Measurements from ENCODE around the gene CPT1A. TPM values are rescaled to one million over a fixed set of nuclear protein-coding genes. Genes with fewer than 3 reads are reported as not detected.

CPT1A gene
- total and polyA plus RNA-seq, 10 of the 15 experiments (the other 5 are each of a cell fraction or from before 2014, with no cell fraction given) = 1.1 to 17.5 (median 6.0) TPM

DNA sequence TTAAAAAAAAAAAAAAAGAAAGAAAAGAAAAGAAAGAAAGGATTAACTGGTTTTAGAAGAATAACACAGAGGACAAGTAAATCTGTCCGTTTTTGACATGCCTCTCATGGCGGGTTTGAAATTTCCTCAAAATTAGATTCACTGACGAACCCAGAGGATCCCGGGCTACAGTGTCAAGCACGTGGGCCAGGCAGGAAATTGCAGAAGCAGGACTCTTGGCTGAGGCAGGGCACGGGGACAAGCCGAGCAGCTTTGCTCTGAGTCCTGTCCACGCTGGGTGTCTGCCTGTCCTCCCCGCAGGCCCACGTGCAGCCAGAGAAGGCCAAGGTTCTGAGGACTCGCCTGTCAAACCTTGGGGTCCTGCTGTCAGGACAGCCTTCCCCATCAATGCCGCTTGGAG is 132.7 kb downstream of the CPT1A start:
- Histone ChIP-seq H3K4me1 (ENCODE audit: control insufficient read depth, insufficient read depth, low read length) (no peaks in the 10 kb centered on the region), H3K36me3 (ENCODE audit: control insufficient read depth in 2 of 2, insufficient read depth in 2 of 2, low read length in 1 of 2) (no peaks in the 10 kb centered on the region), H4K20me1 (ENCODE audit: control insufficient read depth, insufficient read depth) (no peaks in the 10 kb centered on the region), H3K9ac (ENCODE audit: control insufficient read depth, insufficient read depth, low read length) (no peak overlapping the region), H3K27ac (ENCODE audit: control insufficient read depth, insufficient read depth) (no peak overlapping the region), H3K4me2 (ENCODE audit: control insufficient read depth, insufficient read depth) (no peak overlapping the region), H3K9me3 (replicated peaks; ENCODE audit: control insufficient read depth, insufficient read depth, low read length) (no peaks in the 10 kb centered on the region), H3K27me3 (replicated peaks in 1 of 2; ENCODE audit: control insufficient read depth in 2 of 2, insufficient read depth in 2 of 2, low read length in 1 of 2) (no peaks in the 10 kb centered on the region; a peak in 2 of 4 replicates), H2AFZ (ENCODE audit: control insufficient read depth, low read depth, low read length) (no peak overlapping the region), H3K79me2 (ENCODE audit: control insufficient read depth, insufficient read depth, low read length) (no peaks in the 10 kb centered on the region), H3K4me3 (no peak overlapping the region)
- no TSS peak for BruUV-seq (replicated peaks)
- FAIRE-seq = no peak
- ChIA-PET POLR2A (no interaction called here), CTCF (no interaction called here), SMC1A (ENCODE audit: uncharacterized antibody, unreplicated experiment) (interaction anchor here (0.6 kb wide), 1 partner anchor 632 kb away, joined by 3 read pairs; no protein-coding TSS in a partner anchor), RAD21 (ENCODE audit: unreplicated experiment) (no interaction called here)
- intact Hi-C loops (cut with micrococcal nuclease; ENCODE audit: unreplicated experiment) = no loop called here
- ATAC-seq = no peak
- WGBS (ENCODE audit: insufficient coverage, insufficient replicate concordance, low lambda C conversion rate, missing lambda C conversion rate) = 39% methylated on average over 12 of the region's 12 CpGs
- TF ChIP-seq MLLT1 (IDR thresholded peaks at IDR 0.05) (no peak), BCL3 (IDR thresholded peaks at IDR 0.05; ENCODE audit: borderline replicate concordance, insufficient read depth, low read depth, low read length, poor library complexity, severe bottlenecking) (no peak), CHD4 (IDR thresholded peaks at IDR 0.05) (no peak), EZH2 (IDR thresholded peaks at IDR 0.05; ENCODE audit: borderline replicate concordance, control insufficient read depth, low read depth, low read length) (no peak)
- no peak for DNase-seq (ENCODE audit: low read depth, low spot score)
- in situ Hi-C loops (cut with MboI) = no loop called here

- Histone ChIP-seq H3K27me3 (replicated peaks in 1 of 2; ENCODE audit: control insufficient read depth in 2 of 2, insufficient read depth in 2 of 2, low read length in 1 of 2) (no peaks in the 10 kb centered on the region; a peak in 2 of 4 replicates), H3K9ac (ENCODE audit: control insufficient read depth, insufficient read depth, low read length) (no peak overlapping the region), H3K36me3 (ENCODE audit: control insufficient read depth in 2 of 2, insufficient read depth in 2 of 2, low read length in 1 of 2) (no peaks in the 10 kb centered on the region), H3K4me2 (ENCODE audit: control insufficient read depth, insufficient read depth) (no peak overlapping the region), H3K4me3 (no peak overlapping the region), H3K9me3 (replicated peaks; ENCODE audit: control insufficient read depth, insufficient read depth, low read length) (no peaks in the 10 kb centered on the region), H4K20me1 (ENCODE audit: control insufficient read depth, insufficient read depth) (no peaks in the 10 kb centered on the region), H3K4me1 (ENCODE audit: control insufficient read depth, insufficient read depth, low read length) (no peaks in the 10 kb centered on the region), H3K79me2 (ENCODE audit: control insufficient read depth, insufficient read depth, low read length) (no peaks in the 10 kb centered on the region), H3K27ac (ENCODE audit: control insufficient read depth, insufficient read depth) (no peak overlapping the region), H2AFZ (ENCODE audit: control insufficient read depth, low read depth, low read length) (no peak overlapping the region)
- ChIA-PET POLR2A (no interaction called here), RAD21 (ENCODE audit: unreplicated experiment) (no interaction called here), SMC1A (ENCODE audit: uncharacterized antibody, unreplicated experiment) (no interaction called here), CTCF (no interaction called here)
- FAIRE-seq = no peak
- 65% methylated on average over 7 of the region's 7 CpGs for WGBS (ENCODE audit: insufficient coverage, insufficient replicate concordance, low lambda C conversion rate, missing lambda C conversion rate)
- BruUV-seq (replicated peaks) = no TSS peak
- DNase-seq (ENCODE audit: low read depth, low spot score) = no peak
- in situ Hi-C loops (cut with MboI) = no loop called here
- ATAC-seq = no peak
- intact Hi-C loops (cut with micrococcal nuclease; ENCODE audit: unreplicated experiment) = no loop called here
- TF ChIP-seq YBX1 (IDR thresholded peaks at IDR 0.05) (no peak), STAT3 (IDR thresholded peaks at IDR 0.05; ENCODE audit: low read depth, low read length) (no peak), ZBTB4 (CRISPR knock-in tag; IDR thresholded peaks at IDR 0.05) (no peak), IRF4 (IDR thresholded peaks at IDR 0.05; ENCODE audit: low read depth, low read length) (no peak), NR2F1 (conservative IDR thresholded peaks at IDR 0.05) (no peak)
- TF ChIP-seq, protein P1, sequence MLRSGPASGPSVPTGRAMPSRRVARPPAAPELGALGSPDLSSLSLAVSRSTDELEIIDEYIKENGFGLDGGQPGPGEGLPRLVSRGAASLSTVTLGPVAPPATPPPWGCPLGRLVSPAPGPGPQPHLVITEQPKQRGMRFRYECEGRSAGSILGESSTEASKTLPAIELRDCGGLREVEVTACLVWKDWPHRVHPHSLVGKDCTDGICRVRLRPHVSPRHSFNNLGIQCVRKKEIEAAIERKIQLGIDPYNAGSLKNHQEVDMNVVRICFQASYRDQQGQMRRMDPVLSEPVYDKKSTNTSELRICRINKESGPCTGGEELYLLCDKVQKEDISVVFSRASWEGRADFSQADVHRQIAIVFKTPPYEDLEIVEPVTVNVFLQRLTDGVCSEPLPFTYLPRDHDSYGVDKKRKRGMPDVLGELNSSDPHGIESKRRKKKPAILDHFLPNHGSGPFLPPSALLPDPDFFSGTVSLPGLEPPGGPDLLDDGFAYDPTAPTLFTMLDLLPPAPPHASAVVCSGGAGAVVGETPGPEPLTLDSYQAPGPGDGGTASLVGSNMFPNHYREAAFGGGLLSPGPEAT (IDR thresholded peaks at IDR 0.05; ENCODE audit: low read depth) = no peak
These were observed 134.2 kb downstream of the CPT1A start for GRCh38 chr11:68707527-68707926.
